Measurements from ENCODE around the gene RAD51D.
"Not testable (repeated sequence)": the region's sequence is repeated elsewhere in the genome, so short reads cannot be mapped to it uniquely, and the experiment has no call there.

RAD51D gene

GRCh38 chr17:35097776-35098175, 21.9 kb downstream of the RAD51D start:
- H3K27me3 ChIP-seq, result no peaks in the 10 kb centered on the region
- no peak for TF ChIP-seq Cebpa-rat (IDR thresholded peaks at IDR 0.05)
- H3K4me3 ChIP-seq, result no peak overlapping the region
- H3K9ac ChIP-seq, result no peak overlapping the region
- peaks cover 6% of the 10 kb centered on the region; the same call in 1 of the 2 replicates for H3K4me1 ChIP-seq
- H3K9me3 ChIP-seq, result no peaks in the 10 kb centered on the region
- no peaks in the 10 kb centered on the region for H4K20me1 ChIP-seq
- H3K36me3 ChIP-seq, result peaks cover 60% of the 10 kb centered on the region
- H3K27ac ChIP-seq, result no peak overlapping the region
- no peak overlapping the region for H3K4me2 ChIP-seq

- H3K9me3 ChIP-seq, result no peaks in the 10 kb centered on the region
- H3K36me3 ChIP-seq, result peaks cover 43% of the 10 kb centered on the region
- TF ChIP-seq Cebpa-rat (IDR thresholded peaks at IDR 0.05), result no peak
- H4K20me1 ChIP-seq, result no peaks in the 10 kb centered on the region
- H3K9ac ChIP-seq, result no peak overlapping the region
- no peaks in the 10 kb centered on the region for H3K27me3 ChIP-seq
- H3K4me3 ChIP-seq, result no peak overlapping the region
- H3K27ac ChIP-seq, result no peak overlapping the region
- no peak overlapping the region for H3K4me2 ChIP-seq
- peaks cover 6% of the 10 kb centered on the region; the same call in 1 of the 2 replicates for H3K4me1 ChIP-seq
These were observed 23.9 kb downstream of the RAD51D start for GRCh38 chr17:35095741-35096140.

GRCh38 chr17:35094902-35095301, 24.8 kb downstream of the RAD51D start:
- Histone ChIP-seq H3K9me3 (no peaks in the 10 kb centered on the region), H3K4me3 (no peak overlapping the region), H3K4me1 (peaks cover 10% of the 10 kb centered on the region), H3K9ac (no peak overlapping the region), H3K27me3 (no peaks in the 10 kb centered on the region), H3K4me2 (no peak overlapping the region), H4K20me1 (no peaks in the 10 kb centered on the region), H3K27ac (no peak overlapping the region), H3K36me3 (peaks cover 35% of the 10 kb centered on the region)
- TF ChIP-seq Cebpa-rat (IDR thresholded peaks at IDR 0.05), result no peak

- H3K4me1 ChIP-seq, result peaks cover 28% of the 10 kb centered on the region
- H3K36me3 ChIP-seq, H3K27me3 ChIP-seq, H4K20me1 ChIP-seq, H3K27ac ChIP-seq, H3K4me3 ChIP-seq, H3K9me3 ChIP-seq, H3K4me2 ChIP-seq, H3K9ac ChIP-seq: not testable (repeated sequence)
These were observed 29.0 kb downstream of the RAD51D start for GRCh38 chr17:35090707-35091106.

GRCh38 chr17:35089586-35090296, 29.9 kb downstream of the RAD51D start:
- no peaks in the 10 kb centered on the region for H3K9me3 ChIP-seq
- peaks cover 28% of the 10 kb centered on the region for H3K4me1 ChIP-seq
- peak overlapping the region; percentile 93 for H3K4me2 ChIP-seq
- no peaks in the 10 kb centered on the region for H4K20me1 ChIP-seq
- peaks cover 5% of the 10 kb centered on the region; the same call in 1 of the 2 replicates for H3K27me3 ChIP-seq
- no peaks in the 10 kb centered on the region; the same call in 1 of the 2 replicates for H3K36me3 ChIP-seq
- peak overlapping the region; percentile 94 for H3K4me3 ChIP-seq
- H3K27ac ChIP-seq, result peak overlapping the region; percentile 72
- H3K9ac ChIP-seq, result peak overlapping the region; percentile 61
- TF ChIP-seq Cebpa-rat (IDR thresholded peaks at IDR 0.05), result no peak

GRCh38 chr17:35088881-35089585, 30.6 kb downstream of the RAD51D start:
- Histone ChIP-seq H3K4me2 (peak overlapping the region; percentile 97), H3K4me3 (peak overlapping the region; percentile 94), H3K27me3 (peaks cover 5% of the 10 kb centered on the region; the same call in 1 of the 2 replicates), H3K27ac (peak overlapping the region; percentile 83), H4K20me1 (no peaks in the 10 kb centered on the region), H3K9ac (peak overlapping the region; percentile 83), H3K36me3 (no peaks in the 10 kb centered on the region; the same call in 1 of the 2 replicates), H3K4me1 (peaks cover 28% of the 10 kb centered on the region), H3K9me3 (no peaks in the 10 kb centered on the region)
- no peak for TF ChIP-seq Cebpa-rat (IDR thresholded peaks at IDR 0.05)

- H3K9ac ChIP-seq, result peak overlapping the region; percentile 83
- H3K4me2 ChIP-seq, result peak overlapping the region; percentile 97
- no peaks in the 10 kb centered on the region for H4K20me1 ChIP-seq
- no peak for TF ChIP-seq Cebpa-rat (IDR thresholded peaks at IDR 0.05)
- H3K27me3 ChIP-seq, result peaks cover 5% of the 10 kb centered on the region; the same call in 1 of the 2 replicates
- peak overlapping the region; percentile 94 for H3K4me3 ChIP-seq
- H3K36me3 ChIP-seq, result no peaks in the 10 kb centered on the region; the same call in 1 of the 2 replicates
- no peaks in the 10 kb centered on the region for H3K9me3 ChIP-seq
- H3K27ac ChIP-seq, result peak overlapping the region; percentile 83
- peaks cover 28% of the 10 kb centered on the region for H3K4me1 ChIP-seq
These were observed 31.2 kb downstream of the RAD51D start for GRCh38 chr17:35088356-35088880.

GRCh38 chr17:35087731-35088355, 31.8 kb downstream of the RAD51D start:
- no peaks in the 10 kb centered on the region for H3K36me3 ChIP-seq
- H3K9me3 ChIP-seq, result no peaks in the 10 kb centered on the region
- peak overlapping the region; percentile 83 for H3K9ac ChIP-seq
- H4K20me1 ChIP-seq, result no peaks in the 10 kb centered on the region
- H3K4me1 ChIP-seq, result peaks cover 28% of the 10 kb centered on the region
- H3K27me3 ChIP-seq, result peaks cover 5% of the 10 kb centered on the region; the same call in 1 of the 2 replicates
- peak overlapping the region; percentile 97 for H3K4me2 ChIP-seq
- TF ChIP-seq Cebpa-rat (IDR thresholded peaks at IDR 0.05), result no peak
- H3K4me3 ChIP-seq, result peak overlapping the region; percentile 94
- no peak overlapping the region for H3K27ac ChIP-seq

- TF ChIP-seq Cebpa-rat (IDR thresholded peaks at IDR 0.05), result no peak
- no peak overlapping the region for H3K9ac ChIP-seq
- H3K4me1 ChIP-seq, result peaks cover 28% of the 10 kb centered on the region
- H3K27me3 ChIP-seq, result peaks cover 5% of the 10 kb centered on the region; the same call in 1 of the 2 replicates
- H3K27ac ChIP-seq, result no peak overlapping the region
- H3K36me3 ChIP-seq, result no peaks in the 10 kb centered on the region
- peak overlapping the region; percentile 97 for H3K4me2 ChIP-seq
- H4K20me1 ChIP-seq, result no peaks in the 10 kb centered on the region
- H3K4me3 ChIP-seq, result no peak overlapping the region
- no peaks in the 10 kb centered on the region for H3K9me3 ChIP-seq
These were observed 32.6 kb downstream of the RAD51D start for GRCh38 chr17:35086931-35087573.
